Activated T-cell treated with anti-CD3 and anti-CD28 coated beads for 1 hour (primary cell): ENCODE data around the gene INAFM2.
A peak's percentile ranks its signal among the peaks of the same experiment; 100 is the strongest.

ENCODE experiments used
- DNase-seq: peaks from one replicate; pipeline ENCODE4 v3.0.0-alpha.2; 2020; ENCODE audit warnings: low read depth

Gene INAFM2

DNA sequence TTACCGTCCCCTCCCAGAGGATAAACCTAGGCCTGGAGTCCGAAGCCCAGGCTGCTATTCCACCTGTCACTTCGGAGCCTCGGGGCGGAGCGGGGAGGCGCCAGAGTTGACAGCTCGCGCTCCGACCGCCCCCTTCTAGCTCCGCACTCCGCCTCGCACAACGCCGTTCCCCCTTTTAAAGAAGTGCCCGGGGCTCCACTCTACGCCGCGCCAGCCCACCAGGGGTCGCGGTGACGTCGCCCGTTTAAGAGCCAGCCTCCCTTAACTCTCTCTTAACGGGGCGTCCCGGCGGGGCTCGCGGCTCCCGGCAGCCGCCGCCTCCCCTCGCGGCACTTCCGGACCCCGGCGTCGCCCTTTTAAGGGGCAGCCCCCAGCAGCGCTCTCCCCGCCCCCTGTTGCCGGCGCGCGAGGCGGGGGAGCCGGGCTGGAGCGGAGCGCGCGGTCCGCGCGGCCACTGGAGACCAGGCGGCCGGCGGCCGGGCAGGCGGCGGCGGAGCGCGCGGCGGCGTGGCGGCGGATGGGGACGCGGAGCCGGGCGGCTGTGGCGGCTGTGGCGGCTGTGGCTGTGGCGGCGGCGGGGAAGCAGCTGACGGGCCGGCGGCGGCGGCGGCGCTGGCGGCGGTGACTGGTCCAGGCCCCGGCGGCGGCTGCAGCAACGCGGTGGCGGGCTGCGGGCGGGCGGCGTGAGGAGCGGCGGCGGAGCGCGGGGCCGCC, at the start of gene INAFM2:
Gene INAFM2 (plus strand): TSS at position 454 of the 714 bp plus-strand sequence. CDS start 364 bp downstream, outside the sequence.
- DNase-seq, result peak; percentile 86

DNA sequence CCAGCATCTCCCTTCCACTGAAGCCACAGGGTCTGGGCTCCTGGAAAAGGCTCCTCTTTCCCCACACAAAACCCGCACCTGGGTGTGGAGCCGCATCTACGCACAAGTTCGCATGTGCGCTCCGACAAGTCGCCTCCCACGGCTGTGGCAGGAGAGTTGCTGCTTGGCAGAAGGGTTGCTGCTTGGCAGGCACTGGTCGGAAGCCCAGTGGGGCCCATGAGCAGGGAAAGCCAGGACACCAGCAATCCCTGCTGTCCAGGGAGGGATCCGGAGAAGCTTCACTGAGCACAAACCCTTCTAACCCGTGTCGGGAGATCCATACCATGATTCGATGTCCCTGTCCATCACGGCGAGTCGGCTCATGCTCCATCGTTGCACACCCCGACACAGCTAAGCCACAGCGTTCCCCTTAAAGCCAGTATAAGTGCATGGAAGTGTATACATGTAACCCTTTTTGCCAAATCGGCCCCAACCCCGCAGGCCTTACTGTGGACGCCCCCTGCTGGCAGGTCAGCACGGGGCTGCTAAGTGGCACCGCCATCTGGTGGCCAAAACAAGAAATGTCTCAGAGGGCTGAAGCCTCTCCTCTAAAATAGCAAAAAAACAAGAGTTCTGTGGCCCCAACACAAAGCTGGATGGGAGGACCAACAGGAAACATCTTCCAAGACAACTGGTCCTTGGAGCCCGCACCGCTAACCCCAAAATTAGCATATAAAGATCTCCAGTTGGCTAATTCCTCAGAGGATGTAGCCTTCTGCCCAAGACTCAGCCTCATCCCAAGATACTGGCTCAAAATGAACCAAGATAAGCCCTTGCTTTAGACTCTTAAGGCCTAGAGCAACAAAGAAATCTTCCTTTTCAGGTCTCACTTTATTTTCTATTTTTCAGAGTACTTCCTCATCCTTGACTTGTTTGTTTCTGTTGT, 48.9 kb upstream of the INAFM2 start:
- peak; percentile 89 for DNase-seq

DNA sequence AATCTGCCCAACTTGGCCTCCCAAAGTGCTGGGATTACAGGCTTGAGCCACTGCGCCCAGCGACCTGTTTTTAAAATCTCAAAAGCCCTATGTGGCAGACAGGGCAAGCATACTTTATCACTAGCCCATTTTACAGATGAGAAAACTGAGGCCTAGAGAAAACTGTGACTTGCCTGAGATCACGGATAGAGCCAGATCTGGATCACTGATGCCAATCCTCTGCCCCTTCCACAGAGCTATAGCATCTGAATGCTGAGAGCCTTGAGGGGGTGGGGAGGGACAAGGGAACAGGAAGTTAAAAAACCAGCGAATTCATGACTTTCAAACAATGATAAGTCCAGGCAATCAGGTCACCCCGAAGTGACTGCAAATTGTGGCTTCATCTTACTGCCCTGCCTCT, 48.0 kb upstream of the INAFM2 start:
- DNase-seq, result no peak

DNA sequence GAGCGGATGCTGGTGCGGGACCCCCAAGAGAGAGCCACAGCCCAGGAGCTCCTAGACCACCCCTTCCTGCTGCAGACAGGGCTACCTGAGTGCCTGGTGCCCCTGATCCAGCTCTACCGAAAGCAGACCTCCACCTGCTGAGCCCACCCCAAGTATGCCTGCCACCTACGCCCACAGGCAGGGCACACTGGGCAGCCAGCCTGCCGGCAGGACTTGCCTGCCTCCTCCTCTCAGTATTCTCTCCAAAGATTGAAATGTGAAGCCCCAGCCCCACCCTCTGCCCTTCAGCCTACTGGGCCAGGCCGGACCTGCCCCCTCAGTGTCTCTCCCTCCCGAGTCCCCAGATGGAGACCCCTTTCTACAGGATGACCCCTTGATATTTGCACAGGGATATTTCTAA, 47.5 kb upstream of the INAFM2 start:
- DNase-seq, result no peak

DNA sequence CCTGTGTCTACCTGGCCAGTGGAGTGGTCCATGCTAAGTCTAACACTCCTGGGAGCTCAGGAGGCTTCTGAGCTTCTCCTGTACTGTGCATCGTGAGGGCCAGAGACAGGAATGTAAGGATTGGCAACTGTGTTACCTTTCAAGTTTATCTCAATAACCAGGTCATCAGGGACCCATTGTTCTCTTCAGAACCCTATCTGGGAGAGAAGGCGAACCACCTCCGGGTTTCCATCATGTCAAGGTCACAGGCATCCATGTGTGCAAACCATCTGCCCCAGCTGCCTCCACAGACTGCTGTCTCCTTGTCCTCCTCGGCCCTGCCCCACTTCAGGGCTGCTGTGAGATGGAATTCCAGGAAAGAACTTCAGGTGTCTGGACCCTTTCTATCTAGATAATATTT, 46.6 kb upstream of the INAFM2 start:
- DNase-seq, result no peak

DNA sequence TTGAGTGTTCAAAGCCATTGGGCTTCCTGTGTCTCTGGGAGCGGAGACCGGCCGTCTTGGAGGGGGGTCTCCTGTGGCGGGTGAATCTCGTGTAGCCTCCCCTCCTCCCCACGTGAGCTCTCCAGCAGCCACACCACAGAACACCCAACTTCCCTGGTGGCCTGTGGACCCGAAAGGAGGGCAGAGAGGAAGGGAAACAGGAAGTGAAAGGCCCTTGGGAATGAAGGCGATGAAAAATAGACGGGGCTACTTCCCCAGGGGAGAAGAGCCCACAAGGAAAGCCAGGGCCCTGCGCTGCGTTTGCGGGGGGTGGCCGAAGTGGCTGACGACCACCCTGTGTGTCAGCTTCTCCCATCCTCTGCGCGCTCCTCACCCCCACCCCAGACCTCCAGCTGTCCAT, 46.0 kb upstream of the INAFM2 start:
- no peak for DNase-seq

DNA sequence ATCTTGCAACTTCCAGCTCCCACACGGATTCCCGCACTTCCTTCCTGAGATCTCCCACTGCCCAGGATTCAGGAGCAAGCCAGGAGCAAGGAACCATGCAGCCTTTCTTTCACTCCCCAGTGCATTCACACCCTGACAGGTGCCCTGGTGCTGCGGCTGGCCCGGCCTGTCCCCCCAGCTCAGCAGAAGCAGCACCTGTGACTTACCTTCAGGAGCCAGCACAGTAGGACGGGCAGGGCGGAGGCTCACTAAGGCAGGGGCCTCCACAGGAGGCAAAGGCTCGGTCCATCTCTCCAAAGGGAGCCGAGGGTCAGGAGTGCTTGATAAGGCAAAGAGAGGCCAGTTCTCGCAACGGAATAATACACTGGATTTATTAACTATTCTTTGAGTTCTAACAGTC, 45.5 kb upstream of the INAFM2 start:
- no peak for DNase-seq

DNA sequence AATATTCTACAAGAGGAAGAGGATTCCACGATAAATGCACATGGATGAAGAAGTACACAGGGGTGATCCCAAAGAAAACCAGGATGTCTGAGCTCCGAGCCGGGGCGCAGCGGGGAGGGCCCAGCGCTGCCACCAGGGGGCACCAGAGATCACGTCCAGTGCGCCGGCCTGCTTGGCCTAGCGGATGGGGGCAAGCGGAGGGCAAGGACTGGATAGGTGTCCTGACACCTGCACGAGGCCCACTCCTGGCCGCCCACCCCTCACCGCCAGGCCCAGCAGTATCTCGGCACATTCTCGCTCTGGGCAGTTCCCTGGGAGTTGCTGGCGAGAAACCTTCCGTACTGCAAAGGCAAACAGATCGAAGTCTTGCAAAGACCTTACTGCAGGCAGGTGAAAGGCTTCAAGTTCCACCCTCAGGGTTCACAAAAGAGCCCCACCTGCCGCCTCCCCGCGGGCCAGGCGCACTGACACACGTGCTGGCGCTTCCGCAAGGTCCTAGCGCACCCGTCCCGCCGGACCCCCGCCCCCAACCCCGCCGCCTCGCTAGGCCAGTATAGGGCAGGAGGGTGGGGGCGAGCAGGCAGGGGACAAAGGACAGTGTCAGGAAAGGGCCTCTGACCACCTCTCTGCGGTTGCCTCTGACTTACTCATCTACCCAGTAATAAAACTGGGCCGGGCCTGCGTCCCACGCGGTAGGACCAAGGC, 43.9 kb upstream of the INAFM2 start:
- peak; percentile 70 for DNase-seq

DNA sequence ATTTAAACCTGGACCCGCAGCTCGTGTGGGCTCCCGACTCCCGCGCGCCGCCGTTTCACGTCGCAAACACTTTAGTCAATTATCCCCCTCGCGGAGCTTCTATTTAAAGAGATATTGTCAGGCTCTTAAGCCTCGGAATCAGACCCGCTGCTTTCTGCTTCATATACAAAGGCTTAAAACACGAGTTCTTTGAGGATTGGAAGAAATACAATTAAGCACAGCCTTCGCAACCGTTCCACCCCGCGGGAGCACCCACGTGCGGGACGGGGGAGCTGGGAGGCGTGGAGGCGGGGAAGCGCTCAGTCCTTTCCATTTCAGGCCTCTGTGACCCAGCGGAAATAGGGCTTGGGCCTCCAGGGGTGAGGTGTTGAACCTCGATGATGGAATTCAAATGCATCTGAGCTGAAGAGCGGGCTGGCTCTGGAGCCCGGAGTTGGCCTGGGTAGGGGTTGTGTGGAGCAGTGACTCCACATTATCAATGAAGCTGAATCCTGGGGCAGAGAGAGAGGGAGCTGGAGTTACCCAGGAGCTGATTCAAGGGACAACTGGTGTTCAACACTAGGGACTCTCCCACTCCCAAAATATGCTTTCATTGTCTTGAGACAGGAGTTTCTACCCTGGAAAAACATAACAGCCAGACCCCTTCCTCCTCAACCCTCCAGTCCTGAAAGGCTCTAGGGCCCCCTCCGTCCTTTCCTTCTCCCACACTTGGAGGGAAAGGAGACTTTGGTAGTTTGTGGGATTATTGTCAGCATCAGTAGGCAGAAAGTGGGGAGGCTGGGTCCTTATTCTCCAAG, 43.0 kb upstream of the INAFM2 start:
- no peak for DNase-seq

DNA sequence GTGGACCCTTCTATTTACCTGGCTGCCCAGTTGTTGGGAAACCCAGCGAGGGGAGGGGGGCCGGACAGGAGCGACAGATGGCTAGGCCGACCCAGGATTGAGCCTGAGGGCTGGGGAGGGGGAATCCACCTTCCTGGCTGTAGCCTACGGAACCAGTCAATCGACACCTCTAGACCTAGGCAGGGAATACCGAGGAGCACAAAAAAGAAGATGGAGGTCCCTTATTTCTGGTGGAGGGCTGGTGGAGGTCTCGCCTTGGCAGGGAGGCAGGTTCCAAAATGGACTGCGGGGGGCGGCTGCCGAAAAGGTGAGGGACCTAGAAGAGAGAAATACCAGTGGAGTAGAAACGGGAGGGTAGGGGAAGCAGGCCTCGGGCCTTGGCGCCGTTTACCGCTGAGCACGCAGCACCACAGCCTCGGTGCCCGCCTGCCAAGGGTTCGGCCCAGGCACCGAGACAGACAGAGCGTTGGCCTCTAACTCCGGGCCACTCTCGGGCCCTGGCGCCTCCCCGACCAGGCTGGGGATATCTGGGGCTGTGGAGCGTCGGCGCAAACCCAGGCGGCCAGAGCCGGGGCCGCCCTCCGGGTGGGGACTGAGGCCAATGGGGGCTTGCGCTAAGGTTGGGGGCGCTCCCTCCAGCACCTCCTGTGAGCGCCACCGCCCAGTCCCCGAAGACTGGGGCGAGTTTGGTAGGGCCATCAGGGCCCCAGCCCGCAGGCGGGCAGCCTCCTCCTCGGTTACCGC, 42.3 kb upstream of the INAFM2 start:
- no peak for DNase-seq

DNA sequence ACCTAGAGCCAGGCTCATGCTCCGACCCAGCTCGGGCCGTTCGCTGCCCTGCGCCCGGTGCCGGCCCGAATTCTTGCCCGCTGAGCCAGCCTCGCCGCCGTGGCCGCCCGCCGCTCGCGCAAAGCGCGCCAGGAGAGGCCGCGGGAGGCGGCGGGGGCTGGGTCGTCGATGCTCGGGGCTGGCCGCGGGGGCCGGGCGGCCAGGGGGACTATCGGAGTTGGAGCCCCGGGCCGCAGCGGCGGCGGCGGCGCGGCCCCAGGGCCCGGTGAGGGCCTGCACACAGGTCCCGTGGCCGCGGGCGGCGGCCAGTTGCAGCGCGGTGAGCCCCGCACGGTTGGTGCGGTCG, 41.7 kb upstream of the INAFM2 start:
- DNase-seq, result no peak

DNA sequence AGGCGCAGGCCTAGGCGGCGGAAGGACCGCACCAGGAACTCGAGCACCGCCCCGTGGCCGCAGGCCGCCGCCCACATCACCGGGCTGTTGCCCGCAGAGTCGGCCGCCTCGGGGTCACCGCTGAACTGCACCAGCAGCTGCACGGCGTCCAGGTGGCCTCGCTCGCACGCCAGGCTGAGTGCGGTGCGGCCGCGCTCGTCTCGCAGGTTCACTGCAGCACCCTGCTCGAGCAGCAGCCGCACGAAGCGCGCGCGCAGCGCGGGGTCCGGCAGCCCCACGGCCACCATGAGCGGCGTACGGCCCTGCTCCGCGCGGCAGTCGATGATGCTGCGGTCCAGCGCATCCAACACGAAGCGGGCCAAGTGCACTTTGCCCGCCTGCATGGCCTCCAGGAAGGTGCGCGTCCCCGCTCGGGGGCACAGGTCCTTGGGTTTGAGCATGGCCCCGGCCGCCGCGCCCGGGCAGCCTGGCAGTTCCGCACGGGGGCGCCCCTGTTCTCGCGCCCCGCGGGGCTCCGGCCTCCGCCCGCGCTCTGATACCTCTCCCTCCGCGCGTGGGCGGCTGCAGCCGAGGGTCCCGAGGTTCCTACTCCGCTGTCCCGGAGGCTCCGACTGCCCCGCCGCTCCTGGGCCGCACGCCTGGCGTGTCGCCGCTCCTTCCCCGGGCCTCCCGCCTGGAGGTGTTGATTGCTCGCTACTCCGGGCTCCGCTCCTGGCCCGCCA, 41.2 kb upstream of the INAFM2 start:
- peak; percentile 31 for DNase-seq

DNA sequence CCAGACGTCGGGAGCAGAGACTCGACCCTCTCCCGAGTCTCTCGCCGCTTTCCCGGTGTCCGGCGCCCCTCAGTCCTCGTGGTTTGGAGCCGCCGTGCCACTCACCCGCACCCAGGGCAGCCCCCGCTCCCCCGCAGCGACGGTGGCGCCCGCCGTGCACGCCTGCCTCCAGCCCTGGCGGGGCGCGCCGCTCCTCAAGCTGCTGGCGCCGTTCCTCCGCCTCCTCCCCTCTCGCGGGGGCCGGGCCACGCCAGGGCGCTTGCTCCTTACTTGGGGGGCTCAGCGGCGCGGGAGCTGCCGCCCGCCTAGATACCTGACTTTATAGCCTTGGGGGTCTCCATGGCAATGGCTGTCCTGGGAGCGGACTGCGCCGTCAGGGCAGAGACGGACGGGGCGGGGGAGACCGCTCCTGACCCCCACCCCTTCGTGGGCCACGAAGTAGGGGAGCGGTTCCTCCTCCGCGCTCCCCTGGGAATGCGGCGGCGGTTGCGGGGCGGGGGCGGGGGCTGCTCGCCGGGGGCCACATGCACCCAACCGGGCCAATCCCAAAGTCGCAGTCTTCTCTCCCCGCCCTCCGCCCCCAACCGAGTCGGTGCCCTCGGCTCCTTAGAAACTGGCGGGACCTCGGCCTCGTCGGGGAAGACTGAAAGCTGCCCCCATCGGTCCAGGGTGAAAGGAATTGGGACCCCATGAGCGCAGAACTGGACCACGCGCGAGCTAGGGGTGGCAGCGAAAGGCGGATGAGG, 40.5 kb upstream of the INAFM2 start, which contains the start of gene ANKRD63:
Gene ANKRD63 (minus strand): TSS at position 196 of the 746 bp plus-strand sequence. CDS start 478 bp downstream, outside the sequence.
- peak; percentile 11 for DNase-seq

DNA sequence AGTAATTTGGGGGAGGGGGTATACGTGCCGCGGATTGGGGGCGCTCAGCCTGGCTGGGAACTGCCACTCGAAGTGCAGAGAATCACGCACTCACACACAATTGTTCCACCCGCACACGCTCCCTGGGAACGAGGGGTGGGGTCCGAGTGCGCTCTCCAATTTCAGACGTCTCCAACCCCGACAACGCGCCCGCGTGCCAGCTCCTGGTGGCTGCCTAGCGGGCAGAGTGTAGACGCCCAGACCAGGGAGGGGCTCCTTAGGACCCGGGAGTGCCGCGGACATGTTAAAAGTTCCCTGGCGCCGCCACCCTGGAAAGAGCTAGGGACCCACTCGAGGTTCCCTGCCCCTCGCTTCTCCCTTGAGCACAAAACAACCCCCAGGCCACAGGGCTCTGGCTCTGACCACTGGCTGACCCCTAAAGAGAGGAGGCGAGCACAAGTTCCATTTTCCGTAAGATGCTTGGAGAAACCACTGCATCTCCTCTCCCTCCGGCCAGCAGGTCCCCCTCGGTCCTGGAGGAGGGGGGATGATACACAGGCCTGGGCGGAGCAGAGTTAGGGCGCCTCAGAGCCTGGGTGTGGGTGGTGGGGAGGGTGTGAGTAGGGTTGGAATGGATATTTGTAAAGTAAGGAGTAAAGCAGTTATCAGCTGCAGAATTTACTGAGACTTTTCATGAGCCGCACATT, 39.7 kb upstream of the INAFM2 start:
- DNase-seq, result no peak

DNA sequence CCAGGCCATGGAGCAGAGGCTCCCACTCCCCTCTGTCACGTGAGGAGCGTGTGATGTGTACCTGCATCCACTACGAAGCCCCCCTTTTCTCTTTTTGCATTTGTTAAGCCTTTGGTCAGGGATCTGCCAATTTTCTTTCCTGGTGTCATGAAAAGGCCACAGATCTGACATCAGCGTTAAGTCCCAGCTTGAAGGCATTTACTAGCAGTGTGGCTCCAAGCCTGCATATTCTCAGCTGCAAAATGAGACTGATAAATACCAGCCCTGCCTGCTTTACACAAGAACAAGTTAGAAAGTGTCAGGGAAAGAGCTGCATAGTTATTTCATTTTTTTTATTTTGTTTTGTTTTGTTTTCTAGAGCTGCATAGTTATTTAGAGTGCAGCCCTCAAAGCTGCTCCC, 38.3 kb upstream of the INAFM2 start:
- DNase-seq, result no peak

DNA sequence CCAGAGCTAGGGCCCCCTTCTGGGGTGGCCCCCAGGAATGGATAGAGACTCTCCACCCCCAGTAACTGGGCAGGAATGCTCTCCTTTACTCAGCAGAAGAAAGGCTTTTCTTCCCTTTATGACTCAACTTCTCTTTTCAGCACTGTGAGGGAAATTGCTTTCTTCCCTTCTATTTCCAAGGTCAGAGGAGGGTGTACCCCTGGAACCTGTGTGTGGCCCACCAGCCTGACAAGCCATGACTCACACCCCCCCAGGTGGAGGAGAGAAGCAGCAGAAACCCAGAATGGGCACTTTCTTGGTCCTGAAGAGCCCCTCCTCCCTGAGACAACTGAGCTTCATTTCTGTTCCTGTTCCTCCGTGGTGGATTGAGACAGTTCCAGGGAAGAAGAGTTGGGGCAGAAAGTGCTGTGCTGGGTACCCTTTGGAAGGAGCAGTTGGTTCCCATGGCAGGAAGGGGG, 37.9 kb upstream of the INAFM2 start:
- no peak for DNase-seq

DNA sequence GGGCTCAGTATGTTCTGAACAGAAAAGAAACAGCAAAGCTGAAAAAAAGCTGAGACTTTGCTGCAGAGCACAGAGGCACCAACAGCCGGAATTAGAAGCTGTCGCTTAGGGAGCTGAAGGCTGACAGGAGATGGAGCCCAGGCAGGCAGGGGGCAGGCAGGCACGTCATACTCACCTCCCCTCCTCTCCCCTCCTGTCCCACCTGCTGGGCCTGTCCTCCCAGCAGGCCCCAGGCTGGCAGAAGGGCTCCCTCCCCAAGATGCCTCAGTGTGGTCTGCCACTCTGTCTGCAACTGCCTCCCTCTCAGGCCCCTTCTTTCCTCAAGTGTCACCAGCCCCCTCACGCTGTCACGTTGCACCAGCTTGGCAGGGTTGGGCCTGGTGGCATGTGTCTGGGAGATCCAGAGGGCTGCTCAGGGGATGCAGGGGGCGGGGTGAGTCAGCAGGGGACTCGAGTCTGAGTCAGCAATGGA, 37.4 kb upstream of the INAFM2 start:
- DNase-seq, result no peak

DNA sequence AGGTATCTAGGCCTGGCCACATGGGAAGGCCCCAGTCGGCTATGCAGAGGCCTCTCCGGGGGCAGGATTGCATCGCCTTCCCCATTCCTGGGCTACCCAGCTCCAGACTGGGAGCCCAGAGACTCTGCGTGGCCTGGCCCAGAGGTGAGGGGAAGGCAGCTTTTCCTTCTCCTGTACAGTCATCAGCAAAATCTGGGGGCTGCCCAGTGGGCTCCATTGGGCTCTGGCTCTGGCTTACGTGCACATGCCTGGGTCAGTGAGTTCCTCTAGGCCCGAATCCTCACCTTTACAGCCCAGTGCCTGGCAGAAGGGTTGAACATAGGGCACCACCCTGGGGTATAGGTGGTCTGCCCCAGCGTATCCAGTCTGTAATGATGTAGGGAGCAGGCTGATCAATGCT, 36.7 kb upstream of the INAFM2 start:
- DNase-seq, result no peak

DNA sequence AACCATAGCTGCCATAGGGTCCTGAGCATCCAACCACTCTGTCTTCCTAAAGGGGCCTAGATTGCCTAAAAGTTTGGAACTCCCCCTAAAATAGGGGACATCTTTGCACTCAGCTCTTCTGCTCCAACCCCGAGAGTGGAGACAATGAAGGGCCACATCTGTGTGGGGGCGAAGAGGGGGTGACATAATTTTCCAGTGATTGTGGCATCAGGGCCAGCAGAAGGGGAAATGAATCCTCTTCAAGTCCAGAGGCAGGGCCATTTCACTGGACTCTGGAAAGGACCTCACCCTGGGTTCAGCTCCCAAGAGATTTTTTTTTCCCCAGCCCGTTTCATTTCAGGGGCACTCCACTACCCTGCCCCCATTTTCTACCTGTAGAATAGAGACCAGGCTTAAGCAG, 36.0 kb upstream of the INAFM2 start:
- DNase-seq, result no peak
